Lower leg skin (tissue), 4 donors: ENCODE data around the gene EGLN2. TPM values are rescaled to one million over a fixed set of nuclear protein-coding genes. Genes with fewer than 3 reads are reported as not detected.
"Not testable (repeated sequence)": the region's sequence is repeated elsewhere in the genome, so short reads cannot be mapped to it uniquely, and the experiment has no call there.

Experiments
- DNase-seq, 2 donors: peaks; one replicate each; pipeline ENCODE4 v3.0.0-alpha.2; 2019; ENCODE audit warnings: low spot score in 2 of 2
- H3K4me3 ChIP-seq: fragments of 200-600 bp; sonication (generic); 2 replicates; pipeline ENCODE4 v1.5.1; 2017; ENCODE audit warnings: mild to moderate bottlenecking, low read depth; ENCODE audit not compliant: poor library complexity, severe bottlenecking
- POLR2A ChIP-seq, 2 donors: fragments of 450-650 bp; IDR thresholded peaks; one replicate each; pipeline ENCODE4 v1.6.1; 2016 to 2017; ENCODE audit warnings: antibody characterized with exemption in 2 of 2, mild to moderate bottlenecking in 1 of 2, moderate library complexity in 1 of 2
- WGBS, 2 donors: methylation state at CpG; one replicate each; pipeline ENCODE4 v1.1.5; 2018; 5-methylcytosine and 5-hydroxymethylcytosine counted together
- intact Hi-C: fragments of 100-400 bp; cut with DNase I; formaldehyde crosslinking; loops from one replicate; pipeline ENCODE4 v1.15.0; 2023; ENCODE audit warnings: low total_unique reads
- total RNA-seq, 4 donors: library from RNA; depleted of rRNA; stranded (reverse); fragments of >200 nt; gene quantifications; one replicate each; pipeline ENCODE4 v1.1.0, GENCODE V29; 2016
- TF ChIP-seq, protein P1 (sequence below), 3 donors: fragments of 450-650 bp; IDR thresholded peaks; one replicate each; pipeline ENCODE4 v1.5.1; 2016; ENCODE audit warnings: antibody characterized with exemption in 3 of 3, mild to moderate bottlenecking in 3 of 3, moderate library complexity in 2 of 3

EGLN2 gene
- total RNA-seq, 4 donors from 2014 or later, result 34.4 to 52.8 (median 45.1) TPM

DNA sequence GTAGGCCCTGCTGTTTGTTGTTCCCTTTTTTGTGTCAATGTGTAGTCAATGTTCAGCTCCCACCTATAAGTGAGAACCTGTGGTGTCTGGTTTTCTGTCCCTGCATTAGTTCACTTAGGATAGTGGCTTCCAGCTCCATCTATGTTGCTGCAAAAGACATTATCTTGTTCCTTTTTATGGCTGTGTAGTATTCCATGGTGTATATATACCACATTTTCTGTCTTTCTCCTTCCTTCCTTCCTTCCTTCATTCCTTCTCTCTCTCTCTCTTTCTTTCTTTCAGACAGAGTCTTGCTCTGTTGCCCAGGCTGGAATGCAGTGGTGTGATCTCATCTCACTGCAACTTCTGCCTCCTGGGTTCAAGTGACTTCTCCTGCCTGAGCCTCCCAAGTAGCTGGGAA, 30.2 kb downstream of the EGLN2 start:
- intact Hi-C loops, result no loop called here
- DNase-seq, result peak in 1 of 2 donors; percentile 6
- TF ChIP-seq POLR2A (IDR thresholded peaks at IDR 0.05), result no peak
- TF ChIP-seq, protein P1, sequence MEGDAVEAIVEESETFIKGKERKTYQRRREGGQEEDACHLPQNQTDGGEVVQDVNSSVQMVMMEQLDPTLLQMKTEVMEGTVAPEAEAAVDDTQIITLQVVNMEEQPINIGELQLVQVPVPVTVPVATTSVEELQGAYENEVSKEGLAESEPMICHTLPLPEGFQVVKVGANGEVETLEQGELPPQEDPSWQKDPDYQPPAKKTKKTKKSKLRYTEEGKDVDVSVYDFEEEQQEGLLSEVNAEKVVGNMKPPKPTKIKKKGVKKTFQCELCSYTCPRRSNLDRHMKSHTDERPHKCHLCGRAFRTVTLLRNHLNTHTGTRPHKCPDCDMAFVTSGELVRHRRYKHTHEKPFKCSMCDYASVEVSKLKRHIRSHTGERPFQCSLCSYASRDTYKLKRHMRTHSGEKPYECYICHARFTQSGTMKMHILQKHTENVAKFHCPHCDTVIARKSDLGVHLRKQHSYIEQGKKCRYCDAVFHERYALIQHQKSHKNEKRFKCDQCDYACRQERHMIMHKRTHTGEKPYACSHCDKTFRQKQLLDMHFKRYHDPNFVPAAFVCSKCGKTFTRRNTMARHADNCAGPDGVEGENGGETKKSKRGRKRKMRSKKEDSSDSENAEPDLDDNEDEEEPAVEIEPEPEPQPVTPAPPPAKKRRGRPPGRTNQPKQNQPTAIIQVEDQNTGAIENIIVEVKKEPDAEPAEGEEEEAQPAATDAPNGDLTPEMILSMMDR (IDR thresholded peaks at IDR 0.05), result no peak
- no peak overlapping the region for H3K4me3 ChIP-seq

DNA sequence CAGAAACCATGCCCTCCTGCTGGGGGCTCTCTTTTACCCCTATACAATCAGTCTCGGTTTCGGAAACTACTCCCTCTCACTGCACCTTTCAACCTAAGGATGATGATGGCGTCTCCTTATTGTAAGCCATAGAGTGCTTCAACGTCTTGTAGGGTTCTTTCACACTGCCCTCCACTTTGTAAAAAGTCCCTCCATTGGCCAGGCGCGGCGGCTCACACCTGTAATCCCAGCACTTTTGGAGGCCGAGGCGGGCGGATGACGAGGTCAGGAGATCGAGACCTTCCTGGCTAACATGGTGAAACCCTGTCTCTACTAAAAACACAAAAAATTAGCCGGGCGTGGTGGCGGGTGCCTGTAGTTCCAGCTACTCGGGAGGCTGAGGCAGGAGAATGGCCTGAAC, 31.8 kb downstream of the EGLN2 start:
- 95 to 98% methylated on average over 16 of the region's 16 CpGs for WGBS, 2 donors
- intact Hi-C loops, H3K4me3 ChIP-seq: not testable (repeated sequence)

DNA sequence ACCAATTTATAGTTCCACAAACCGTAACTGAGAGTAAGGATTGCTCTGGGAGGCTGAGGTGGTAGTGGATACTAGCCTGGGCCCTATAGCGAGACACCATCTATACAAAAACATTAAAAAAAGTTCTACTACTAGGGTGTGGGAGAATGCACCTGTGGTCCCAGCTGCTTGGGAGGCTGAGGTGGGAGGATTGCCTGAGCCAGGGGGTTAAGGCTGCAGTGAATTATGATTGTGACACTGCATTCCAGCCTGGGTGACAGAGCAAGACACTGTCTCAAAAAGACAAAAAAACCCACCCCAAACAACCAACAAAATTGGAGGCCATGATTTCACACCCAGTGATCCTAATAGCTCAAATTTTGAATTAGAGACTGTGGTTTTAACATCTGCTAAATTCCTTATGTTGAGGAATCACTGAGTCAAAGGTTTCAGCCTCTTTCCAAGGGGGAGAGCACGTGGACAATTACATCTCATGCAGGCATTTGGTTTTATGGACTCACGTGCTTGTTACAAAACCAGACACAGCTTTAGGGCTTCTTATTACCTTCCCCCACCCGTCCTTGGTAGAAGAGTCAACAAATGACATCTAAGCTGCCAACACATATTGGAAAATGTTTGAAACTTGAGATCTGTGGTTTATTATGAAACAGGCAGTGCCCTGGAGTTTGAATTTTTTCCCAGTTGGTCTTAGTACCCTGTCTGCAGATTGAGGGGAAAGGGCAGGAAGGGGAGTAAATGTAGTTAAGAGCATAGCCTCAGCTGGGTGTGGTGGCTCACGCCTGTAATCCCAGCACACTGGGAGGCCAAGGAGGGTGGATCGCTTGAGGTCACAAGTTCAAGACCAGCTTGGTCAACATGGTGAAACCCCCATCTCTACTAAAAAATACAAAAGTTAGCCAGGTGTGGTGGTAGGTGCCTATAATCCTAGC, 32.8 kb downstream of the EGLN2 start:
- WGBS, 2 donors, result 52 to 65% methylated on average over 7 of the region's 7 CpGs
- intact Hi-C loops, result no loop called here
- H3K4me3 ChIP-seq, result no peak overlapping the region
- DNase-seq, result peak; percentile 78 to 82
- TF ChIP-seq, protein P1 (IDR thresholded peaks at IDR 0.05), result no peak
- TF ChIP-seq POLR2A (IDR thresholded peaks at IDR 0.05), result no peak

More for the DNA sequence above, 31.8 kb downstream of the EGLN2 start:
- peak in 1 of 2 donors; percentile 57 for DNase-seq

DNA sequence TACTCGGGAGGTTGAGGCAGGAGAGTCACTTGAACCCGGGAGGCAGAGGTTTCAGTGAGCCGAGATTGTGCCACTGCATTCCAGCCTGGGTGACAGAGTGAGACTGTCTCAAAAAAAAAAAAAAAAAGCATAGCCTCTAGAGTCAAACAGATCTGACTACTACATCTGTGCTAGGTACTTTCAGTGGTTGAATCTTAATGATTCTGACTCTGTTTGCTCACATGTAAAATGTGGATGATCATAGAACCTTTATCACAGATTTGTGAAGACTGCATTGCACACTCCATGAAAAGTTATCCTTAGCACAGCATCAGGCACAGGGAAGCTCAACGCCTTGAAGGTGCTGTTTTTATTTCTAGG, 33.4 kb downstream of the EGLN2 start:
- H3K4me3 ChIP-seq, intact Hi-C loops: not testable (repeated sequence)
- WGBS, 2 donors, result 73 to 84% methylated on average over 4 of the region's 4 CpGs
- DNase-seq, result peak in 1 of 2 donors; percentile 8

DNA sequence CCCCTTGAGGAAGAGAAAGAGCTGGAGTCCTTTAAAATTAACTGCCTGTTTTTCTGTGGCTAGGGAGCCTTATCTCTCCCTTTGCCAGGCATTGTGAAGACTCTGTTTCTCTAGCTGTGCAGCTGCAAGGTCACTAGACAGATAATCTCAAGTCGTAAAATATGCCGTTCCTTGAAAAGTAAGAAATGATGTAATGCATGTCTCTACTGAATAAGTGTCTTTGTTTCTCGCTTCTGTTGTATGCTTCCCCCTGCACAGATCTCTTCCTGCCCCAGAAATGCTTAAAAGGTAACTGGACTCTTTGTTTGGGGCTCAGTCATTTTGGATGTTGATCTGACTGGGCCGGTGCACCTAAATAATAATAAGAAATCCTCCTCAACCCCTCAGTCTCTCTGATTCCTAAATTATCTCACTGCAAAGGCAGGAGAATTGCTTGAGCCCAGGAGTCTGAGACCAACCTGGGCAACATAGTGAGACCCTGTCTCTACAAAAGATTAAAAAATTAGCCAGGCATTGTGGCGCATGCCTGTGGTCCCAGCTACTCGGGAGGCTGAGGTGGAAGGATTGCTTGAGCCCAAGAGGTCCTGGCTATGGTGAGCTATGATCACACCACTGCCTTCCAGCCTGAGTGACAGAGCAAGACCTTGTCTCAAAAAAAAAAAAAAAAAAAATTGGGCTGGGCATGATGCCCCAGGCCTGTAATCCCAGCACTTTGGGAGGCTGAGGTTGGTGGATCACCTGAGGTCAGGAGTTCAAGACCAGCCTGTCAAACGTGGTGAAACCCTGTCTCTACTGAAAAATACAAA, 34.9 kb downstream of the EGLN2 start:
- peak in 1 of 2 donors; percentile 3 for DNase-seq
- WGBS, 2 donors, result 53 to 56% methylated on average over 7 of the region's 7 CpGs
- intact Hi-C loops, H3K4me3 ChIP-seq: not testable (repeated sequence)

DNA sequence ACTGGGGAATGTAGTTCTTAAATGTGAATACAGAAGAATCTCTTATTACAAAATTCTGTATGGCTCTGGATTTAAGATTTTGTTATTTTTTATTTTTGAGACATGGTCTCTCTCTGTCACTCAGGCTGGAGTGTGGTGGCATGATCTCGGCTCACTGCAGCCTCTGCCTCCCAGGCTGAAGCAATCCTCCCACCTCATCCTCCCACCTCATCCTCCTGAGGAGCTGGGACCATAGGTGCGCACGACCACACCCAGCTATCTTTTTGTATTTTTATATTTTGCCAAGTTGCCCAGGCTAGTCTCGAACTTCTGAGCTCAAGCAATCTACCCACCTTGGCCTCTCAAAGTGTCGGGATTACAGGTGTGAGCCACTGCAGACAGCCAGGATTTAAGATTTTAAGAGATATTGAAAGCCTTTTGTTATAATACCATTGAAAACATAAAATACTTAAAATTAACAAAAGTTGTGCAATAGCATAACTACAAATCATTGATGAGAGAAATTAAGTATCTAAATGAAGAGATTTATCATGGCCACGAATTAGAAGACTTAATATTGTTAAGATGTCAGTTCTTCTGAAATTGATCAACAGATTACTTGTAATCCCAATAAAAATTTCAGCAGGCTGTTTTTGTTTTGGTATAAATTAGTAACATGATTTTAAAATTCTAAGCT, 37.9 kb downstream of the EGLN2 start:
- H3K4me3 ChIP-seq, result no peak overlapping the region
- no peak for DNase-seq
- intact Hi-C loops, result no loop called here
- WGBS, 2 donors, result 80 to 87% methylated on average over 6 of the region's 6 CpGs
- TF ChIP-seq POLR2A (IDR thresholded peaks at IDR 0.05), result no peak
- TF ChIP-seq, protein P1 (IDR thresholded peaks at IDR 0.05), result no peak

DNA sequence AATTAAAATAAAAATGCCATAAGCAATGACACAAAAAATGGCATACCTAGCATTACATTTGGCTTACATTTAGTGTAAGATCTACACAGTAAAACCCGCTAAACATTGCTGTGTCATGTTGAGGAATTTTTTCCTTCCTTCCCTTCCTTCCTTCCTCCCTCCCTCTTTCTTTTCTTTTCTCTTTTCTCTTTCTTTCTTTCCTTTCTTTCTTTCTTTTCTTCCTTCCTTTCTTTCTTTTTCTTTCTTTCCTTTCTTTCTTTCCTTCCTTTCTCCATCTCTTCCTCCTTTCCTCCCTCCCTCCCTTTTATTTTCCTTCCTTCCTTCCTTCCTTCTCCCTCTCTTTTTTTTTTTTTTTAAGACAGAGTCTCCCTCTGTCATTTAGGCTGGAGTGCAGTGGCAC, 39.5 kb downstream of the EGLN2 start:
- WGBS, 2 donors, result 62 to 68% methylated on average over 1 of the region's 1 CpG
- DNase-seq, H3K4me3 ChIP-seq, intact Hi-C loops: not testable (repeated sequence)

DNA sequence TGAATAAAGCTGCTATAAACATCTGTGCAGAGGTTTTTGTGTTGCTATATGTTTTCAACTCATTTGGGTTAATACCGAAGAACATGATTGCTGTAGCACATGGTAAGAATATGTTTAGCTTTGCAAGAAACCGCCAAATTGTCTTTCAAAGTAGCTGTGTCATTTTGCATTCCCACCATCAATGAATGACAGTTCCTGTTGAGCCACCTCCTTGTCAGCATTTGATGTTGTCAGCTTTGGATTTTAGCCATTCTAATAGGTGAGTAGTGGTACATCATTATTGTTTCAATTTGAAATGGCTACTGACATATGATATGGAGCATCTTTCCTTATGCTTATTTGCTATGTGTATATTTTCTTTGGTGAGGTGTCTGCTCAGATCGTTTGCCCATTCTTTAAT, 43.0 kb downstream of the EGLN2 start:
- WGBS, 2 donors, result 92 to 97% methylated on average over 3 of the region's 3 CpGs
- DNase-seq, intact Hi-C loops, H3K4me3 ChIP-seq: not testable (repeated sequence)

DNA sequence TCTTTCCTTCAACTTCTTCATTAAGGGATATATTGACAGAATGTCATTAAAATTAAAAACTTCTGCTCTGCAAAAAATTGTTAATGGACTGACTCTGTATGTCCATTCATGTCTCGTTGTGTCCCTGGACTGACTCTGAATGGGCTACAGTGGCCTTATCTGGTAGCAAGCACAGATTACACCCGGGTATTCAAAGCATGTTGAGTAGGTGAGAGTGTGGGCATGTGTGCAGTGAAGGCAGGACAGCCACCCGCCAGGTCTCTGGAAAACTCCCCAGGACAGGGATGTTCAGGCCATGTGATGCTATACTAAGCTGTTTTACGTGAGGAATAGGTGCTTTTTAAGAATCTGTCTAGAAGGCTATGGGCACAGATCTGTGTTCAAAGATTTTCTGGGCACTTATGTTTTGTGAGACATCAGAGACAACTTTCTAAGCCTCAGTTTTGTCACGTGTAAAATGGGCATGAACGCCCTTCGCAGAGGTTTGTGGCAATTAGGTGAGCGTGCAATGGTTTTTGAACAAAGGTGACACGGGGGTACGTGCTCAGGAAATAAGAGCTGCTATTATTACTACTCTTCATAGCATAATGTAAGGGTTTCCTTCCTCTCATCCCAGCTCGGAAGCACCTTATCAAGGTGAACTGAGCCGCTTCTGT, 44.1 kb downstream of the EGLN2 start:
- 38 to 41% methylated on average over 9 to 10 of the region's 12 CpGs for WGBS, 2 donors
- DNase-seq, H3K4me3 ChIP-seq, intact Hi-C loops: not testable (repeated sequence)

DNA sequence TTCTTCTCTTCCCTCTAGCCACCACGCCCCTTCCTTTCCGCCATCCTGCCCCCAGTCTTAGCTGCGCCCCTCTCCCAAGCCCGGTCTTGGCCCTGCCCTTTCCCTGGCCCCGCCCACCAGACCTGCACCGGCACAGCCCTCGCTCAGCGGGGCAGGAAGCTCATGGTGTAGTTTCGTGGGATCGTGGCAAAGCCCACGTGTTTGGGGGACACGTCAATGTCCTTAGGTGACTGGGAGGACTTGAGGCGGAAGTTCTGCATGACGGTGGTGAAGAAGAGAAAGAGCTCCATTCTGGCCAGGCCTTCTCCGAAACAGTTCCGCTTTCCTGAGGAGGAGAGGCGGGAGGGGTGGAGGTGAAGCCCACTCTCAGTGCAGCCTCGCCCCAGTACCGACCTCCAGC, 44.7 kb downstream of the EGLN2 start:
- not testable (repeated sequence) for H3K4me3 ChIP-seq
- peak in 1 of 2 donors; percentile 30 for DNase-seq

More for the DNA sequence above, 44.7 kb downstream of the EGLN2 start:
- WGBS, 2 donors, result 3% methylated on average over 14 to 17 of the region's 19 CpGs
- intact Hi-C loops, result not testable (repeated sequence)
